NK-92 (cell line): ENCODE results near the gene APPL2.

Experiments used
- DNase-seq: peaks from one replicate; lab custom pipeline; 2025; ENCODE audit not compliant: unreplicated experiment; lab: John Stamatoyannopoulos, UW

The APPL2 gene

GRCh38 chr12:105141320-105141922 is 94.6 kb downstream of the APPL2 start:
- no peak for DNase-seq

- no peak for DNase-seq
Measured at GRCh38 chr12:105138248-105138647, 97.7 kb downstream of the APPL2 start.
